GM08714 (cell line): ENCODE results near the gene HES7.
"Not testable (repeated sequence)": the region's sequence is repeated elsewhere in the genome, so short reads cannot be mapped to it uniquely, and the experiment has no call there.

Experiments
- H3K4me3 ChIP-seq: fragments of 200-500 bp; sonication (Bioruptor generic); 2 replicates; pipeline ENCODE4 v1.5.1; 2014; ENCODE audit warnings: mild to moderate bottlenecking, low read length, inconsistent platforms
- ZNF274 ChIP-seq: IDR thresholded peaks from 2 replicates; pipeline ENCODE4 v1.6.1; 2012; ENCODE audit warnings: mild to moderate bottlenecking, low read depth, low read length

HES7 gene

DNA sequence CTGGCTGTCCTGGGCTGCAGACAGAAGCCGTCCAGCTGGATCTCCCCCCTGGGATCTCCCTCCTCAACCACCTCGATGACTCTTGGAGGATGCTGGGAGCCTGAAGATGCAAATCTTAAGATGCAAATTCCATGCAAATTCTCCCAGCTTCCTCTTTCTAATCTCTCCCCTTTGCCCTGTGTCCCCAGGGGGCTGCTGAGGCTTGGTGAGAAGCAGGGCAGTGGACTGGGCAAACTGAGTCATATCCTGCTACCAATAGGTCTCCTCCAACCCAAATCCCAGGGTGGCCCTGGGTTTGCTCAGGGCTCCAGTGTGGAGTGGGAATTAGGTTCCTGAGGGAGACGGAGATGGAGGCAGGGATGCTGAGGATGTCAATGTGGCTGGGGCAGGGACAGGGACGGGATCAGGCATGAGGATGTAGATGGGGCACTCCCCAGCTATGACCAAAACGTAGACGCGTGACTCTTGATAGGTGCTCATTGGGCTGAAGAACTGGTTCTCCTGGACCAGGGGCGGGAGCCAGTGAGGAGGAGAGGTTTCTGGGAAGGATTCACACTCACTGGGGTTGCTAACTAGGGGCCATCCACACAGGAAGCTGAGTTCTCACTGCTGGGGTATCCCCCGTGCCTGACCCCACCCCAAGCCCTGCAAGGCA is 32.7 kb downstream of the HES7 start:
- no peak for TF ChIP-seq ZNF274
- H3K4me3 ChIP-seq = no peak overlapping the region

DNA sequence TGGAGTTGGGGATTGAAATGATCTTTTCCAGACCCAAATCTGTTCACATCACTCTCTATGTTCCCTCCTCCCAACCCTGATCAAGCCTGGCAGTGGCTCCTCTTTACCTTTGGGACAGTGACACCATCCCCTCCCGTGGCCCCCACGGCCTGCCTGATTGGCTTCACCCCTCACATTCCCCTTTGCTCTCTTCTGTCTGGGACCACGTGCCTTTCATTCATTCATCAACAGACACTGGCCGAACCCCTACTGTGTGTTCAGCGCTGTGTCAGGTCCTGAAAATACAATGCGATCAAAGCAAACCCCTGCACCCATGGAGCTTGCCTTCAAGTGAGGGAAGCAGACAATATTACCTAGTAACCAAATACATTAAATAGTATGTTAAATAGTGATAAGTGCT is 34.2 kb downstream of the HES7 start:
- H3K4me3 ChIP-seq = no peak overlapping the region
- TF ChIP-seq ZNF274 = no peak

DNA sequence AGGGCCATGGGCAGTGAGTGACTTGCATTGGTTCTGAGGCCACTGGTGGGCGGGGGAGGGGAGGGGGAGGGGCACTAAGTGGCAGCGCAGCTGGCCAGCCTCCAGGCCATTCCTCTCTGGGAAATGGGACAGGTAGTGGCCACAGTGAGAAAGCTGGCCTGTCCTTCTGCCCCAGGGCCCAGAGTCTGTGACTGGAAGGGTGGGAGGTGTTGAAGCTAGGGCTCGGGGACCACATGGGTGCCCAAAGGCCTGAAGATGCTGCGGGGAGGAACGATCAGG is 36.0 kb downstream of the HES7 start:
- H3K4me3 ChIP-seq = no peak overlapping the region
- no peak for TF ChIP-seq ZNF274

DNA sequence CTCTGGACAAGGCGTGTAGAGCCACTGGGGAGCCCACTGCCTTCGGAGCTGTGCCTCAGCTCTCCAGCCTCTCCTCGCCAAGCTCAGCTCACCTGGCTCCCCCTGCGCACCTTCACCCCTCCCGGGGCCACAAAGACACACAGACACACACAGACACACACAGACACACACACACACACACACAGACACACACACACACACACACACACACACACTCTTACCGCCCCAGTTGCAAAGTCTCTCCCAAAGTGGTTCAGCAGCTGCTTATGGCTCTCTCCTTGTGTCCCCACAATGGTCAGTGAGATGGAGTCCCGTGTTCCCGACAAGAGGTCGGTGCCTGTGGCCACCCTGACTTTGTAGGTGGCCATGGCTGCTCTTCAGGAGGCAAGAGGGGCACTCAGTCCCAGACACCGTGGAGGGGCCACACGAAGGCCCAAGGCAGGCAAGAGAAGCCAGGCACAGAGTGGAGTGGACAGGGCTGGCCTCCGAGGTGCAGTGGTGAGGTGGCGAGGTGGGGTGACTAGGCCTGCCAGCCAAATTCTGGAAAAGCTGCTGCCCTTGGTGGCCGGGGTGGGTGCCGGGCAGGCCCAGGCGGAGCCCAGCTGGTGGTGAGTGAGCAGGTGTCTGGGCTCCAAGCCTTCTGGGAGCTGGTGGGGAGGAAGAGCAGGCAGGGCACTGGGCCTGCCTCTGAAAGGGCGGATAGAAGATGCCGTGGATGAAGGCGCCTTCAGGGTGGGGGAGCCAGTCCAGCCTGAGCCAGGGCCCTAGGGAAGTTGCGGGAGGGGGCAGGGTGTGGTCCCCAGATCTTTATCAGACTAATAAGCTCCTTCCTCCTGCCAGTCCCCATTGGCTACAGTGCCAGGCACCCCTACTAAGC is 36.6 kb downstream of the HES7 start, which contains the start of gene ALOX12B:
Gene ALOX12B, minus strand, starts transcription at position 642 of the 877 bp plus-strand sequence. Its CDS starts 274 bp downstream, at position 368.
- no peak within 1 kb of the TSS for H3K4me3 ChIP-seq

DNA sequence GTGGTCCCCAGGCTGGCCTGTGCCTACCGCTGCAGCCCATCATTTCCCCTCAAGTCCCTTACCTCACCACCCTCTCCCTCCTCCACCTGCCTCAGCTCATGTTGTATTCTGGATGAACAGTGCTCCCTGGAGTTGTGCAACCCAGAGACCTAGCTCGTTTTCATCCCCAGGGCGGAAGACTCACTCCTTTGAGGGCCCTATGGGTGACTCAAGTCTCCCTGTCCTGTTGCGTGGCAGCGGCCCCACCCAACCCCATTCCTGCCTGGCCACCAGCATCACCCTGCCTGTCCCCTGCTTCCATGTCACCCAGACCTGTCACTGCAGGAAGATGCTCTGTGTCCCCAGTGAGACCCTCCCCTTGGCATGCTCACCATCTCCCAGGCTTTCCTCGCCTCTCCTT is 39.7 kb downstream of the HES7 start:
- no peak for TF ChIP-seq ZNF274
- H3K4me3 ChIP-seq = no peak overlapping the region

More for the DNA sequence above, 36.6 kb downstream of the HES7 start, which contains the start of gene ALOX12B:
- no peak for TF ChIP-seq ZNF274

DNA sequence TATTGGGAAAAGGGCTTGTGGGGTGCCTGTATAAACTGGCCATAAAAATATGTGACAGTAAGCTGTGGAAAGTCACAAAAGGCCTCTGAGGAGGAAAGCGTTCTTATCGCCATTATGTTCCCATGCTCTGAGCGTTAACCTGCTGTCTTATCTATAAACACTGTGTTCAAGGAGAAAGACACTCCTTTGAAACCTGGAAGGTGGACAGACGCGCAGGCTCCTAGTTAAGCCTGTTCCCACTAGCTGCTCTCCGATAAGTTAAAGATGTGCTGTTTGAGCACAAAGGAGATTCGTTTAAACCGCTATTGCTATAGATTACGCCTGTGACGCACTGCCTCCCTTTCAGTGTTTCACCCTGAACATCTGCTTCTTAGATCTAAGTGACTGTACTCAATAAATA is 41.6 kb downstream of the HES7 start:
- no peak overlapping the region for H3K4me3 ChIP-seq
- TF ChIP-seq ZNF274 = no peak

DNA sequence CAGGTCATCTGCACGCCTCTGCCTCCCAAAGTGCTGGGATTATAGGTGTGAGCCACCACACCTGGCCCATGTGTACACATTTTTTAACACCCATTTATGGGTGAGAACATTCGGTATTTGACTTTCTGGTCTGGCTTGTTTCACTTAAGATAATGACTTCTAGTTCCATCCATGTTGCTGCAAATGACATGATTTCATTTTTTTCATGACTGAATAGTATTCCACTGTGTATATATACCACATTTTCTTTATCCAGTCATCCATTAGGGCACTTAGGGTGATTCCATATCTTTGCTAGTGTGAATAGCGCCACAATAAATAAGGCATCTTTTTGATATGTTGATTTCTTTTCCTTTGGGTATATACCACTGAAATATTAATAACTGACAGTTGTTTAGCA is 42.0 kb downstream of the HES7 start:
- TF ChIP-seq ZNF274 = no peak
- H3K4me3 ChIP-seq = no peak overlapping the region

DNA sequence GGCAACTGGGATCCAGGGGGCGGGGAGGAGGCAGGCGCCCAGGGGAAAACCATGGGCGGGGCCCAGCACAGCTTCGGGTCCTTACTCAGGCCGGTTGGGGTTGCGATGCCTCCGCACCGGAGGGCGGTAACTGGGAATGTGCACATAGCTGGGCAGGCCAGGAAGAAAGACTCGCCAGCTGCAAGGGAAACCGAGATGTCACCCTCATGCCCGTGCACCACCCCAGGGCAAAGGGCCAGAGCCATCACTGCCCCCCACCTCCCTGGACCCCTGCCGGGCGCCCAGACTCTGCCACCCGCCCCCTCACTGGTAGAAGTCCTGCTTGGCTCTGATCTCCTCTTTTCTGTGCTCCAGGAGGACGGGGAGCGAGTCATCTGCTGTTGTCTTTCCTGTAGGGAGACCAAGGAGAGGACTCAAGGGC is 43.1 kb downstream of the HES7 start:
- no peak for TF ChIP-seq ZNF274
- no peak overlapping the region for H3K4me3 ChIP-seq

DNA sequence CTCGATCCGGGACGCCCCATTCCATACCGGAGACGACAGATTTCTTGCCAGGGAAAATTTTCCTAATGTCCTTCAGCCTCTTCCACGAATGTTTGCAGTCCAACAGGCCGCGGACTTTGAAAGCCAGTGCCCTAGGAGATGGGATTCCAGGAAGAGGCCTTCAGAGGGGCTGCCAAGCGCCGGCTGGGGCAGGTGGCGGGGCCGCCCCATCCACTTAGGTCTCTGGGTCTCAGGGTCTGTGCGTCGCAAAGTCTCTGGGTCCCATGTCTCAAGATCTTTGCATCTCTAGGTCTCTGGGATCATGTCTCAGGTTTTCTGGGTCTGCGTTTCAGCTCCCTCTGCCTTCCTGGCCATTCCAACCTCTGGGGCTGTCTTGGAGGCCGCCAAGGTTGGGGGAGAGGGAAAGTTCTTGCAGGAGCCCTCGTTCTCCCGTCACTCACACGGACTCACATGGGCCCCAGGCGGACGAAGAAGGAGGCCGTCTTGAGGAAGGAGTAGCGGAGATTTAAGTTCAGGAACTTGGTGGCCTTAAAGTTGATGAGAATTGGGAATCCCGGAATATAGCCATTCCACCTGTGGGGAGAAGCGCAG is 43.6 kb downstream of the HES7 start:
- TF ChIP-seq ZNF274 = no peak
- H3K4me3 ChIP-seq = no peak overlapping the region

DNA sequence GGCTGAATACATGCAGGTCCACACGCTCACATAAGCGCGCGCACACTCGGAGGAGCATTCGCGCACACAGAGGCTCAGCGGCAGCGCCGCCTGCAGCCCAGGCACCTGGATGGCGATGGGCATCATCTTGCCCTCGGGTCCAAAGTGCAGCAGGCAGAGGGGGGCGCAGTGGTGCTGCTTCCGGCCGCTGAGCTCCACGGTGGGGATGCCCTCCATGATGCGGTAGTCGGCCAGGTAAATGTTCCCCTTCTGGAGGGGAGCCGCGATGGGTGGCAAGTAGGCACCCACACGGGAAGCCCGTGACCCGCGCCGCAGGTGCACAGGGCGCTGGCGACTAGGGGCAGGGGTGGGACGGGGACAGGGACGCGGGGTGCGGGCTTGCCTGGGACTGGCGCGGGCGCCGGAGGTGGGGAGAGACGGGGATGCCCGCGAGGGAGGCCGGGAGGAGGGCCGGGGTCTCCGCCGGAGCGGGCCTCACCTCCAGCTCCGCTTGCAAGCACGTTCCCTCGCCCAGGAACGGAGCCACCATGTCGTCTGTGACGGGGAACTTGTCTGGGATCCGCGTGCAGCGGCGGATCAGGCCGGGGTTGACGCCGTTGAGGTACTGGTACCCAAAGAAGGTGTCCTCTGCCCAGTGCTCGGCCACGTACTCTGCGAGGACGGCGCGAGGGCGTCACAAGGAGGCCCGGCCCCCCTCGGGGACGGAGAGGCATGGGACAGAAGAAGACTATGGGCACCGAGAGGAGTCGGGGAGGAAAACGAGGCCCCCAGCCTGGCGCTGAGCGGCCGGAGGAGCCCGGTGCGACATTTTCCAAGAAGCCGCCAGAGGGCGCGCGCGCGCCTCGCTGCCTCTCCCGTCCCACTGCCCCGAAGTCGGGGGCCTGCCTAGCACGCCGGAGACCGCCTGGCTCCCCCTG is 44.4 kb downstream of the HES7 start:
- peak overlapping the region; percentile 36; the same call in 1 of the 2 replicates for H3K4me3 ChIP-seq
- no peak for TF ChIP-seq ZNF274

DNA sequence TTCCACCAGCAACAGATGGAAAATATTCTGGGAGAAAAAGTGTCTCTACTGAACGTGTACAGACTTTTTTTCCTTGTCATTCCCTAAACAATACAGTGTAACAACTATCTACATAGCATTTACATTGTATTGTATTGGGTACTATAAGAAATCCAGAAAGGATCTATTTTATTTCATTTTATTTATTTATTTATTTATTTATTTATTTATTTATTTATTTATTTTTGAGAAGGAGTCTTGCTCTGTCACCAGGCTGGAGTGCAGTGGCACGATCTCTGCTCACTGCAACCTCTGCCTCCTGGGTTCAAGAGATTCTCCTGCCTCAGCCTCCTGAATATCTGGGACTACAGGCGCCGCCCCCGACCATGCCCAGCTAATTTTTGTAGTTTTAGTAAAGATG is 46.0 kb downstream of the HES7 start:
- H3K4me3 ChIP-seq = not testable (repeated sequence)

DNA sequence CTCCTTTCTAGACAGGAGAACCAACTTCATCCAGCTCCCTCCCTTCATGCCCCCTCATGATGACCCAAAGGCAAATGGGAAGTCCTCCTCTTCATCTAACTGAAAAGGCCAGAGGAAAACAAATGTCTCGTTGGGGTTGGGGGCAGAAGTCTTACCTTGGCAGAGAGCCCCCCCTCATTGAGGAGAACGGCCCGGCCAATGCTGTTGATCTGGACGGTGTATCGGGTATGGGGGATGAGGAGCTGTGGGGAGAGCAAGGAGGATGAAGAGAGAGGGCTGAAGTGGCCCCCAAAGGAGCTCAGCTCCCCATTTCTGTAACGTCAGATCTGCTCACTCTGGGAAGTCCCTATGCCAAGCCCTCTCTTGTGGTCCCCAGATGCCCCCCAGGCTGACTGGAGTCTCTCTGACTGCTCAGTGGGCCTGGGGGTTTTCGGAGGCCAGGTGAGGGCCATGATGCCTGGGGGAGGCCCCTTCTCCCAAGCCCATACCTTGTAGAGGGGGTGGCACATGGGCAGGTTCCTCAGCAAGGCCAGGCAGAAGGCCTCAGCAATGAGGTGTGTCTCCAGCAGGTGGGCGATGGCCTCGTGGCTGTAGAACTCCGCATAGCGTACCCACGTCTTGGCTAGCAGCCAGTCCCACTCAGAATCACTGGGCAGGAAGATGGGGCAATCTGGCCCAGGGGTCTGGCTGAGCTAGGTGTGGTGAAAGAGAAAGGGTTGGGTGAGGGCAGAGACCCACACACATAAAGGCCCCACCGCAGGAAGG is 47.2 kb downstream of the HES7 start:
- H3K4me3 ChIP-seq = no peak overlapping the region
- TF ChIP-seq ZNF274 = no peak

DNA sequence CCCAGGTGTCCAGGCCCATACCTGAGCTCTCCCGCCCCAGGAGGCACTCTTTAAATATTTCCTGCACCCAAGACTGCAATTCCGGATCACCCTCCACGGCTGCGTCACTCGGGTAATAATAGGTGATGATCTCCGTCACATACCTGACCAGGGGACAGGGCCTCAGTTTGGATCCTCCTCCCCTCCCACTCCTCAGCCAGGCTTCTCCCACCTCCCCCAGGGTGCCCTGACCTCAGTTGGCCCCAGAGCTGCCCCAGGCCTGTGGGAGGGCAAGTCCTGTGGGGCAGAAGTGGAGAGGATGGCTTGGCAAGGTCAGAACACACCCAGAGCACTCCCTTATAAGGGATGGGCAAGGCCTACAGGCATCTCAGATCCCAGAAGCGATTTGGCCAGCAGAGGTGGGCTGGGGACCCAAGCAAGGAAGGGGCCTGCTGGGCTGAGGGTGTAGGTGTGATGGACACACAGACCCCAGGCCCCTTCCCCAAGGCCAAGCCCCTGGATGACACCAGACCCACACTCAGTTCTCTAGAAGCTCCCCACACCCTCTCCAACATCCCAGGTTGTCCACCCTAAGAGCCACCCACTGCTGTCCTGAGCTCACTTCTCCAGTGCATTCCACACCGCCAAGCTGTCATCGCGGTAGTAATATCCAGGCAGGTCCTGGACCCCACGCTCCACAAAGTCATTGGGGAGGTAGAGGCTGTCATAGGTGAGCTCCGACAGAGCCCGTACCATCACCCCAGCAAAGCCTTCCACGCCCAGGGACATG is 48.1 kb downstream of the HES7 start:
- no peak for TF ChIP-seq ZNF274
- no peak overlapping the region for H3K4me3 ChIP-seq
